ENCODE results near the gene KLRC3.
"Not testable (repeated sequence)": the region's sequence is repeated elsewhere in the genome, so short reads cannot be mapped to it uniquely, and the experiment has no call there.

The KLRC3 gene

DNA sequence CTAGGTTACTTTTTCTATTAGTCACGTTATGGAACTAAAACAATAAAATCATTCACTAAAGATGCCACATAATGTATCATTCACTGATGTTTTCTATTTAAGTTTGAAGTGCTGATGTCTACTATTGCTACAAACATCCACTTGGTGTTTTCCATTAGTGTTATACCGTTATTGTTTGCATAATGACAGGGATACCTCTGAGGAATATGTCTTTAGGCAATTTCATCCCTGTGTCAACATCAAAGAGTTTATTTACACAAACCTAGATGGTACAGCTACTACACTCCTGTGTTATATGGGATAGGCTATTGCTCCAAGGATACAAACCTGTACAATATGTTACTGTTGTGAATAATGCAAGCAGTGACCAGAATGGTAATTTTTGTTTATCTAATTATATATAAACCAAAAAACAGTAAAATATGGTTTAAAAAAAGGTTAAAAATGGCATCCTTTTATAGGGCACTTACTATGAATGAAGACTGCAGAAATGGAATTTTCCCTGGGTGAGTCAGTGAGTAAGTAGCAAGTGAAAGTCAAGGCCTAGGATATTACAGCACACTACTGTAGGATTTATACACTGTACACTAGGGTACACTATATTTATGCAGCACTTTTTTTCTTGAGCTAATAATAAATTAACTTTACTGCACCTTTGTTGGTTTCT, 19.3 kb upstream of the KLRC3 start:
- not testable (repeated sequence) for H3K4me1 ChIP-seq (ENCODE audit: control insufficient read depth, insufficient read depth, low read length, poor library complexity, severe bottlenecking); H3K27me3 ChIP-seq (replicated peaks; ENCODE audit: control insufficient read depth, insufficient read depth, low read length, poor library complexity, severe bottlenecking); H3K9me3 ChIP-seq (ENCODE audit: control insufficient read depth, low read length); H3K36me3 ChIP-seq (ENCODE audit: control insufficient read depth, insufficient read depth, low read length); DNase-seq; H3K27ac ChIP-seq (ENCODE audit: insufficient read depth, low read length, poor library complexity, severe bottlenecking); H3K4me3 ChIP-seq (ENCODE audit: insufficient read depth, low read depth, low read length, poor library complexity, severe bottlenecking)

DNA sequence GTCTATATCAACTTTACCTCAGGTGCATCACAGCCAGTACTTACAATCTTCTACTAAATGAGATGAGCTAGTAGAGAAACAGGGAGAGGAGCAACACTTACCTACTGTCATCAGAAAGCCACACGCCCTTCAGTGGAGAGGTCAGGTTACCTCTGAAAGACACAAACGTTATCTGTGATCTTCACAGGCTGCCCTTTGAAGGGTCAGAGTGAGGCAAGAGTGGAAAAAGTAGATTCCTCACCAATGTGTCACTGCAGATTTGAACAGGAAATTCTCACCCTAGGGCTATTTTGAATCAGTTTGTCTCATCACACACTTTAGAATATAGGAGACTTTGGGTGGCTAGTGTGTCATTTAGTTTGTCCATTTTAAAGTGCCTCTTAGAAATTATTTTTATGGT, 17.2 kb upstream of the KLRC3 start:
- H3K27me3 ChIP-seq (replicated peaks; ENCODE audit: control insufficient read depth, insufficient read depth, low read length, poor library complexity, severe bottlenecking); DNase-seq; H3K27ac ChIP-seq (ENCODE audit: insufficient read depth, low read length, poor library complexity, severe bottlenecking); H3K4me1 ChIP-seq (ENCODE audit: control insufficient read depth, insufficient read depth, low read length, poor library complexity, severe bottlenecking); H3K9me3 ChIP-seq (ENCODE audit: control insufficient read depth, low read length); H3K4me3 ChIP-seq (ENCODE audit: insufficient read depth, low read depth, low read length, poor library complexity, severe bottlenecking); H3K36me3 ChIP-seq (ENCODE audit: control insufficient read depth, insufficient read depth, low read length): not testable (repeated sequence)

DNA sequence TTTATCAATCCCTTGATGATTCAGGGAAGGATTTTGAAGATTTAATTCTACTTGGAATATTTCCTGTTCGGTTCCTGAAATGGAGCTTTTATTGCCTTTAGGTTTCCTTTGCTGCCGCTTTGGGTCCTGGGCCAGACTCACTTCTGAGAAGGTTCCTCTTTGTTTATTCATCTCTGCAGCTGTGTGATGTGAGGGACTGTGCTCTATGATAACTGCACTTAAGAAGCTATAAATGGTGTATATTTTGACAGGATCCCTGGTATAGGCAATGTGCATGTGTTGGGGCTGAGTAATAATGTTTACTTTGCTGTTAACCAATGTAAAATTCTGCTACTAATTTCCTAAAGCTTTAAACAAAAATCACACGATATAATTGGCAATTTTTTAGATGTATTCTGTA, 15.4 kb upstream of the KLRC3 start, which contains the start of gene KLRC2:
Gene KLRC2 (minus strand): TSS at position 195 of the 400 bp plus-strand sequence. CDS start 24 bp downstream, at position 171.
- H3K36me3 ChIP-seq (ENCODE audit: control insufficient read depth, insufficient read depth, low read length); H3K9me3 ChIP-seq (ENCODE audit: control insufficient read depth, low read length); H3K4me3 ChIP-seq (ENCODE audit: insufficient read depth, low read depth, low read length, poor library complexity, severe bottlenecking); H3K27ac ChIP-seq (ENCODE audit: insufficient read depth, low read length, poor library complexity, severe bottlenecking); H3K4me1 ChIP-seq (ENCODE audit: control insufficient read depth, insufficient read depth, low read length, poor library complexity, severe bottlenecking); H3K27me3 ChIP-seq (replicated peaks; ENCODE audit: control insufficient read depth, insufficient read depth, low read length, poor library complexity, severe bottlenecking); DNase-seq: not testable (repeated sequence)

DNA sequence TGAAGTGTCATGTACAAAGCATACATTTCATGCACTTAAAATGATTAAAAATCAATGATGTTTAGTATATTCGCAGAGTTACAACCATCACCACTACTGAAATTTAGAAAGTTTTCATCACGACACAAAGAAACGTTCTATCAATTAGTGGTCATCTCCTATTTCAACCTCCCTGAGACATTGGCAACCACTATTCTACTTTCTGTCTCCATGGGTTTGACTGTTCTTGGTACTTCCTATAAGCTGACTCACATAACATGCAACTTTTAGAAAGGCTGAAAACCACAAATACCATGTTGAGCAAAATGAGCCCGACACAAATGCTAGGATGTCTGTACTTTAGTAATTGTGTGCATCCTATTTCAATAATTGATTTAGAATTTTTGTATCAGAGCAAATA, 10.2 kb upstream of the KLRC3 start:
- DNase-seq; H3K4me3 ChIP-seq (ENCODE audit: insufficient read depth, low read depth, low read length, poor library complexity, severe bottlenecking); H3K36me3 ChIP-seq (ENCODE audit: control insufficient read depth, insufficient read depth, low read length): not testable (repeated sequence)

GRCh38 chr12:10425938-10426337, 5.5 kb upstream of the KLRC3 start:
- not testable (repeated sequence) for H3K36me3 ChIP-seq (ENCODE audit: control insufficient read depth, insufficient read depth, low read length); H3K9me3 ChIP-seq (ENCODE audit: control insufficient read depth, low read length); DNase-seq; H3K4me1 ChIP-seq (ENCODE audit: control insufficient read depth, insufficient read depth, low read length, poor library complexity, severe bottlenecking); H3K27me3 ChIP-seq (replicated peaks; ENCODE audit: control insufficient read depth, insufficient read depth, low read length, poor library complexity, severe bottlenecking); H3K4me3 ChIP-seq (ENCODE audit: insufficient read depth, low read depth, low read length, poor library complexity, severe bottlenecking); H3K27ac ChIP-seq (ENCODE audit: insufficient read depth, low read length, poor library complexity, severe bottlenecking)

More for the DNA sequence above, 10.2 kb upstream of the KLRC3 start:
- H3K9me3 ChIP-seq (ENCODE audit: control insufficient read depth, low read length); H3K27me3 ChIP-seq (replicated peaks; ENCODE audit: control insufficient read depth, insufficient read depth, low read length, poor library complexity, severe bottlenecking); H3K4me1 ChIP-seq (ENCODE audit: control insufficient read depth, insufficient read depth, low read length, poor library complexity, severe bottlenecking); H3K27ac ChIP-seq (ENCODE audit: insufficient read depth, low read length, poor library complexity, severe bottlenecking): not testable (repeated sequence)

- H3K27ac ChIP-seq (ENCODE audit: insufficient read depth, low read length, poor library complexity, severe bottlenecking) = not testable (repeated sequence)
Measured at GRCh38 chr12:10424260-10424899, 4.0 kb upstream of the KLRC3 start.

GRCh38 chr12:10422159-10422558, 1.8 kb upstream of the KLRC3 start:
- not testable (repeated sequence) for H3K4me1 ChIP-seq (ENCODE audit: control insufficient read depth, insufficient read depth, low read length, poor library complexity, severe bottlenecking); H3K4me3 ChIP-seq (ENCODE audit: insufficient read depth, low read depth, low read length, poor library complexity, severe bottlenecking); H3K27ac ChIP-seq (ENCODE audit: insufficient read depth, low read length, poor library complexity, severe bottlenecking); H3K27me3 ChIP-seq (replicated peaks; ENCODE audit: control insufficient read depth, insufficient read depth, low read length, poor library complexity, severe bottlenecking); DNase-seq; H3K36me3 ChIP-seq (ENCODE audit: control insufficient read depth, insufficient read depth, low read length); H3K9me3 ChIP-seq (ENCODE audit: control insufficient read depth, low read length)

More at GRCh38 chr12:10424260-10424899, 4.0 kb upstream of the KLRC3 start:
- H3K4me3 ChIP-seq (ENCODE audit: insufficient read depth, low read depth, low read length, poor library complexity, severe bottlenecking); H3K9me3 ChIP-seq (ENCODE audit: control insufficient read depth, low read length); H3K36me3 ChIP-seq (ENCODE audit: control insufficient read depth, insufficient read depth, low read length); DNase-seq; H3K4me1 ChIP-seq (ENCODE audit: control insufficient read depth, insufficient read depth, low read length, poor library complexity, severe bottlenecking); H3K27me3 ChIP-seq (replicated peaks; ENCODE audit: control insufficient read depth, insufficient read depth, low read length, poor library complexity, severe bottlenecking): not testable (repeated sequence)

GRCh38 chr12:10409392-10409791, 11.0 kb downstream of the KLRC3 start, which contains the start of gene KLRC4:
KLRC4 (minus strand) TSS chr12:10409757; CDS start chr12:10409575, 182 bp downstream.
- H3K4me3 ChIP-seq (ENCODE audit: insufficient read depth, low read depth, low read length, poor library complexity, severe bottlenecking) = no peak within 1 kb of the TSS
- no peaks in the 10 kb centered on the region for H3K4me1 ChIP-seq (ENCODE audit: control insufficient read depth, insufficient read depth, low read length, poor library complexity, severe bottlenecking)
- H3K27me3 ChIP-seq (replicated peaks; ENCODE audit: control insufficient read depth, insufficient read depth, low read length, poor library complexity, severe bottlenecking) = no peaks in the 10 kb centered on the region
- DNase-seq = no peak
- no peak within 1 kb of the TSS for H3K27ac ChIP-seq (ENCODE audit: insufficient read depth, low read length, poor library complexity, severe bottlenecking)
- H3K9me3 ChIP-seq (ENCODE audit: control insufficient read depth, low read length) = no peaks in the 10 kb centered on the region
- H3K36me3 ChIP-seq (ENCODE audit: control insufficient read depth, insufficient read depth, low read length) = no peaks in the 10 kb centered on the region

DNA sequence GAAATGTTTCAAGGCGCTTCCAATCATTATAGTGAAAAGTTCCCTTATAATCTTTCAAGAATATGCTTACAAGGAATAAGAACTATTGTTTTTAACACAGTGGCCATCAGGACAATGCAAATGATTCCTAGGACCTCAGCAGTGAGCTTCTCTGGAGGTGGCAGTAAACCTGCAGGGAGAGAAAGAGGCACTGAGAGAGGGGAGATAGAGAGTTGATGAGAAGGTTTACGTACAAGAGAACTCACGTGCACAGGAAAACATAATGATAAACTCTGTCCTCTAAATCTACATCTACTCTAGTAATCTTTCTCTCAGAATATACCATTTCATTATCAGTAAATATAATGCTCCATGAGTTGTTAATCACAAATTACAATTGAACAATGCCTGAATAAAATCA, 11.6 kb downstream of the KLRC3 start:
- Histone ChIP-seq H3K27me3 (replicated peaks; ENCODE audit: control insufficient read depth, insufficient read depth, low read length, poor library complexity, severe bottlenecking) (no peaks in the 10 kb centered on the region), H3K4me1 (ENCODE audit: control insufficient read depth, insufficient read depth, low read length, poor library complexity, severe bottlenecking) (no peaks in the 10 kb centered on the region), H3K4me3 (ENCODE audit: insufficient read depth, low read depth, low read length, poor library complexity, severe bottlenecking) (no peak overlapping the region), H3K9me3 (ENCODE audit: control insufficient read depth, low read length) (no peaks in the 10 kb centered on the region), H3K36me3 (ENCODE audit: control insufficient read depth, insufficient read depth, low read length) (no peaks in the 10 kb centered on the region), H3K27ac (ENCODE audit: insufficient read depth, low read length, poor library complexity, severe bottlenecking) (no peak overlapping the region)
- no peak for DNase-seq

GRCh38 chr12:10406725-10407124, 13.7 kb downstream of the KLRC3 start:
- no peak overlapping the region for H3K4me3 ChIP-seq (ENCODE audit: insufficient read depth, low read depth, low read length, poor library complexity, severe bottlenecking)
- DNase-seq = no peak
- H3K9me3 ChIP-seq (ENCODE audit: control insufficient read depth, low read length) = no peaks in the 10 kb centered on the region
- H3K4me1 ChIP-seq (ENCODE audit: control insufficient read depth, insufficient read depth, low read length, poor library complexity, severe bottlenecking) = no peaks in the 10 kb centered on the region
- H3K27me3 ChIP-seq (replicated peaks; ENCODE audit: control insufficient read depth, insufficient read depth, low read length, poor library complexity, severe bottlenecking) = no peaks in the 10 kb centered on the region
- H3K27ac ChIP-seq (ENCODE audit: insufficient read depth, low read length, poor library complexity, severe bottlenecking) = no peak overlapping the region
- H3K36me3 ChIP-seq (ENCODE audit: control insufficient read depth, insufficient read depth, low read length) = no peaks in the 10 kb centered on the region
